HG02943 (cell line): ENCODE results near the gene STEAP4.

Experiments
- ATAC-seq: cut with Tn5 transposase; IDR thresholded peaks from one replicate; pipeline ENCODE4 v1.9.1; 2021; ENCODE audit warnings: mild to moderate bottlenecking, low read depth, moderate library complexity; ENCODE audit not compliant: unreplicated experiment

STEAP4 gene

GRCh38 chr7:88306590-88307048 is at the start of gene STEAP4:
STEAP4 (minus strand) TSS chr7:88306894; CDS start chr7:88284269, 22,625 bp downstream.
- ATAC-seq = no peak

GRCh38 chr7:88355011-88355410 is 48.3 kb upstream of the STEAP4 start:
- no peak for ATAC-seq

- no peak for ATAC-seq
Observed at GRCh38 chr7:88350118-88350517, 43.4 kb upstream of the STEAP4 start.

- no peak for ATAC-seq
Observed at GRCh38 chr7:88347517-88347916, 40.8 kb upstream of the STEAP4 start.

- ATAC-seq = no peak
Observed at GRCh38 chr7:88347090-88347489, 40.4 kb upstream of the STEAP4 start.

GRCh38 chr7:88346357-88346756 is 39.7 kb upstream of the STEAP4 start:
- ATAC-seq = no peak

GRCh38 chr7:88344956-88345832 is 38.5 kb upstream of the STEAP4 start:
- ATAC-seq = no peak

GRCh38 chr7:88344271-88344670 is 37.6 kb upstream of the STEAP4 start:
- ATAC-seq = no peak

- no peak for ATAC-seq
Observed at GRCh38 chr7:88339195-88339922, 32.7 kb upstream of the STEAP4 start.

- ATAC-seq = no peak
Observed at GRCh38 chr7:88338503-88338902, 31.8 kb upstream of the STEAP4 start.

- no peak for ATAC-seq
Observed at GRCh38 chr7:88337572-88337971, 30.9 kb upstream of the STEAP4 start.

GRCh38 chr7:88331322-88331721 is 24.6 kb upstream of the STEAP4 start:
- ATAC-seq = no peak

GRCh38 chr7:88329532-88330463 is 23.1 kb upstream of the STEAP4 start:
- ATAC-seq = no peak

GRCh38 chr7:88328787-88329186 is 22.1 kb upstream of the STEAP4 start:
- no peak for ATAC-seq

GRCh38 chr7:88324699-88325098 is 18.0 kb upstream of the STEAP4 start:
- ATAC-seq = no peak

- ATAC-seq = no peak
Observed at GRCh38 chr7:88322151-88322550, 15.5 kb upstream of the STEAP4 start.

- no peak for ATAC-seq
Observed at GRCh38 chr7:88321694-88322093, 15.0 kb upstream of the STEAP4 start.

- ATAC-seq = no peak
Observed at GRCh38 chr7:88318196-88318595, 11.5 kb upstream of the STEAP4 start.

- no peak for ATAC-seq
Observed at GRCh38 chr7:88317422-88317821, 10.7 kb upstream of the STEAP4 start.

GRCh38 chr7:88316456-88316855 is 9.8 kb upstream of the STEAP4 start:
- no peak for ATAC-seq

GRCh38 chr7:88315522-88315921 is 8.8 kb upstream of the STEAP4 start:
- ATAC-seq = no peak
